ENCODE measurements around the gene PA2G4.
"Not testable (repeated sequence)": the region's sequence is repeated elsewhere in the genome, so short reads cannot be mapped to it uniquely, and the experiment has no call there.

The PA2G4 gene

GRCh38 chr12:56104109-56104814 is at the start of gene PA2G4:
Gene PA2G4, plus strand, starts transcription at chr12:56104559. Its CDS starts 179 bp downstream, at chr12:56104738.
- DNase-seq, result peak; percentile 98

- DNase-seq, result not testable (repeated sequence)
Measured at GRCh38 chr12:56059964-56060363, 44.4 kb upstream of the PA2G4 start.

GRCh38 chr12:56061982-56062381 is 42.4 kb upstream of the PA2G4 start:
- no peak for DNase-seq

GRCh38 chr12:56062996-56063395 is 41.4 kb upstream of the PA2G4 start:
- DNase-seq, result no peak

GRCh38 chr12:56071648-56072047 is 32.7 kb upstream of the PA2G4 start:
- DNase-seq, result no peak

- DNase-seq, result no peak
Measured at GRCh38 chr12:56074396-56074795, 30.0 kb upstream of the PA2G4 start.

- DNase-seq, result not testable (repeated sequence)
Measured at GRCh38 chr12:56077966-56078365, 26.4 kb upstream of the PA2G4 start.

- no peak for DNase-seq
Measured at GRCh38 chr12:56078427-56078826, 25.9 kb upstream of the PA2G4 start.

GRCh38 chr12:56078931-56079722 is 25.2 kb upstream of the PA2G4 start:
- no peak for DNase-seq

GRCh38 chr12:56079723-56080555 is 24.4 kb upstream of the PA2G4 start, which contains the start of gene ERBB3:
Gene ERBB3, plus strand, starts transcription at chr12:56080165. Its CDS starts 136 bp downstream, at chr12:56080301.
- no peak for DNase-seq

- DNase-seq, result no peak
Measured at GRCh38 chr12:56080556-56081138, 23.7 kb upstream of the PA2G4 start.

GRCh38 chr12:56081393-56082347 is 22.7 kb upstream of the PA2G4 start:
- no peak for DNase-seq

- DNase-seq, result no peak
Measured at GRCh38 chr12:56082382-56082781, 22.0 kb upstream of the PA2G4 start.

GRCh38 chr12:56082967-56083366 is 21.4 kb upstream of the PA2G4 start:
- no peak for DNase-seq

GRCh38 chr12:56084958-56085543 is 19.3 kb upstream of the PA2G4 start:
- no peak for DNase-seq

- DNase-seq, result no peak
Measured at GRCh38 chr12:56086096-56086495, 18.3 kb upstream of the PA2G4 start.

- no peak for DNase-seq
Measured at GRCh38 chr12:56086608-56087007, 17.8 kb upstream of the PA2G4 start.

- DNase-seq, result no peak
Measured at GRCh38 chr12:56087220-56087619, 17.1 kb upstream of the PA2G4 start.

GRCh38 chr12:56097738-56098137 is 6.6 kb upstream of the PA2G4 start:
- no peak for DNase-seq

GRCh38 chr12:56098592-56098991 is 5.8 kb upstream of the PA2G4 start:
- no peak for DNase-seq

- no peak for DNase-seq
Measured at GRCh38 chr12:56099787-56100186, 4.6 kb upstream of the PA2G4 start.
